ENCODE measurements around the gene CDK15. TPM values are rescaled to one million over a fixed set of nuclear protein-coding genes. Genes with fewer than 3 reads are reported as not detected.

Gene CDK15
- total RNA-seq, 4 donors from 2014 or later, result 0.07 to 1.8 (median 1.4) TPM

- 90 to 93% methylated on average over 2 of the region's 2 CpGs for WGBS, 2 donors (ENCODE audit: low coverage in 1 of 2)
- ATAC-seq, result no peak
These were observed 131.9 kb downstream of the CDK15 start for GRCh38 chr2:201938156-201938775.

DNA sequence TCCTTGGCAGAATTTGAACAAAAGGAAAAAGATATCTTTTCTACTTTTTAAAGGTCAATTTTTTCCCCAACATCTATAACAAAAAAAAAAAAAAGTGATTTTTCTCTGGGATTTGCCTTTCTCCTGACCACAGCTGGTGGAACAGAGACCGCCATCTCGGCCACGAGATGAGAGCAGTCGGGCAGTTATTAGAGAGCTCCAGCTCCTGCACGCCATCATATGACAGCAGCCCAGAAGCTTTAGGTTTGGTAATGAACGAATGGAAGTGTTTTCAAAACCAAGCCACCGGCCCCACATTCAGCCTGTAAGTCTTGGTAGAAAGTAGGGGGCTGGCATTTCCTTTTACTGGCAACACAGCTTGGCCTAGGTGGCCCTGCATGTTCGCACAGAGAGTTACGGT lies 132.4 kb downstream of the CDK15 start:
- no peaks in the 10 kb centered on the region for H3K9me3 ChIP-seq
- no peak for TF ChIP-seq POLR2AphosphoS5 (IDR thresholded peaks at IDR 0.05)
- TF ChIP-seq POLR2A (IDR thresholded peaks at IDR 0.05), result no peak
- TF ChIP-seq EP300 (IDR thresholded peaks at IDR 0.05), result no peak
- no peak for TF ChIP-seq CTCF (IDR thresholded peaks at IDR 0.05)
- H3K4me1 ChIP-seq, result no peaks in the 10 kb centered on the region
- 91% methylated on average over 5 to 9 of the region's 9 CpGs for WGBS, 2 donors (ENCODE audit: low coverage in 1 of 2)
- no peak overlapping the region for H3K4me3 ChIP-seq
- ATAC-seq, result no peak
- H3K27ac ChIP-seq, result no peak overlapping the region
- H3K36me3 ChIP-seq, result no peaks in the 10 kb centered on the region
- H3K27me3 ChIP-seq, result no peaks in the 10 kb centered on the region

More at GRCh38 chr2:201938156-201938775, 131.9 kb downstream of the CDK15 start:
- Histone ChIP-seq H3K9me3 (no peaks in the 10 kb centered on the region), H3K27ac (no peak overlapping the region), H3K36me3 (no peaks in the 10 kb centered on the region), H3K4me3 (no peak overlapping the region), H3K27me3 (no peaks in the 10 kb centered on the region), H3K4me1 (no peaks in the 10 kb centered on the region)
- no peak for TF ChIP-seq POLR2A (IDR thresholded peaks at IDR 0.05)
- no peak for TF ChIP-seq CTCF (IDR thresholded peaks at IDR 0.05)
- TF ChIP-seq EP300 (IDR thresholded peaks at IDR 0.05), result no peak
- TF ChIP-seq POLR2AphosphoS5 (IDR thresholded peaks at IDR 0.05), result no peak

DNA sequence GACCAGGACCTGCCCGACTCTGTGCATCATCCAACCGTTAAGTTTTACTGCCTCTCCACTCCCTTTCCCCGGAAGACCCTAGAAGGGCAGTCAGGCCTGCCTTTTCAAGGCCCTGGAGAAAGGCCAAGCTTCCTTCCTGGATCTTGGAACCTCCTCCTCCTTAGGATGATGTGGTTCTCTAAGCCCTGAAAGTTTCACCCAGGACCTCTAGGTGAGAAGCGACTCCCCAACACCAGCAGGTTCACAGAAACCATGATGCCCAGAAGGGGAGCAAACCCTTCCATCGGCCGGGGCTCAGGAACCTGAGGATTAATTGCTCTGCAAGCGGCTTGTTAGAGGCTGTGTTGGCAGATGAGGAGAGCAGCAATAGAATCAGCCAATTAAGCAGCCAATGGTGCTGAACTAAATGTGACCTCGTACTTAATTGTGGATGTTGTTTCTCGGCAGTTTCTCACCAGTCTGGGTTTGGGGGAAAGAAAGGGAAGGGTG lies 133.2 kb downstream of the CDK15 start:
- H3K36me3 ChIP-seq, result no peaks in the 10 kb centered on the region
- H3K4me3 ChIP-seq, result no peak overlapping the region
- ATAC-seq, result no peak
- H3K4me1 ChIP-seq, result no peaks in the 10 kb centered on the region
- no peaks in the 10 kb centered on the region for H3K27me3 ChIP-seq
- no peak for TF ChIP-seq POLR2AphosphoS5 (IDR thresholded peaks at IDR 0.05)
- no peak for TF ChIP-seq EP300 (IDR thresholded peaks at IDR 0.05)
- no peak for TF ChIP-seq POLR2A (IDR thresholded peaks at IDR 0.05)
- TF ChIP-seq CTCF (IDR thresholded peaks at IDR 0.05), result no peak
- no peak overlapping the region for H3K27ac ChIP-seq
- H3K9me3 ChIP-seq, result no peaks in the 10 kb centered on the region
- 38 to 51% methylated on average over 2 to 3 of the region's 9 CpGs for WGBS, 2 donors (ENCODE audit: low coverage in 1 of 2)

DNA sequence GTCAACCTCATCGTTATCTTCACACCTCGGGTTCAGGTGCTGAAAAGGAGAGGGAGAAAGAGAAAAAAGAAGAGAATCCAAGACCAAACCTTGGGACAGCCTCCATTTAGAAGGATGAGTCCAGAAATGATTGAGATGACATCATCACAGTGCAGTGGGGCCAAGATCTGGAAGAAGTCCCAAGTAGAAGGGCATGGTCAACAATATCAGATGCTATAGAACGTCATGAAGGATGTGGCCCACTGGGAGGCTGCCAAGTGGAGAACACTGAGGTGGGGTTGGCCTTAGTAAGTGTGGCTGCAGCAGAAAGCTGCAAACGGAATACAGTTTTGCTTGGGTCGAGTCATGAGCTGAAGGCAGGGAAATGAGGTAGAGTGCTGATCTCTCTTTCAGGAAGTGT lies 136.2 kb downstream of the CDK15 start:
- Histone ChIP-seq H3K27ac (no peak overlapping the region), H3K27me3 (no peaks in the 10 kb centered on the region), H3K4me3 (no peak overlapping the region), H3K36me3 (no peaks in the 10 kb centered on the region), H3K9me3 (no peaks in the 10 kb centered on the region), H3K4me1 (no peaks in the 10 kb centered on the region)
- ATAC-seq, result no peak
- WGBS, 2 donors (ENCODE audit: low coverage in 1 of 2), result 72 to 77% methylated on average over 4 to 5 of the region's 5 CpGs
- TF ChIP-seq EP300 (IDR thresholded peaks at IDR 0.05) (no peak), POLR2AphosphoS5 (IDR thresholded peaks at IDR 0.05) (no peak), CTCF (IDR thresholded peaks at IDR 0.05) (no peak), POLR2A (IDR thresholded peaks at IDR 0.05) (no peak)

Small RNA genes within 50 kb of the gene (small RNA-seq; reads per million reads assigned to genes)
- 0 reads per million in 4 donors for gene RF00019
- gene RNU6-440P, result 0 reads per million in 4 donors
- gene UBE2V1P11, result 0 reads per million in 4 donors

Other genes with a start within 250 kb of the CDK15 start
- 10 to 100 TPM; 12.3 to 32.8 (median 24.4) TPM for gene TMEM237, start 163.0 kb upstream of the CDK15 start, total RNA-seq
- gene MPP4, start 107.9 kb upstream of the CDK15 start, total RNA-seq, result under 1 TPM in 2 of 4 donors, not detected in 2; 0.27 to 0.35 TPM
- gene ALS2, start 25.6 kb upstream of the CDK15 start, total RNA-seq, result 10 to 100 TPM; 15.2 to 26.7 (median 20.8) TPM
- 10 to 100 TPM; 15.9 to 55.4 (median 39.0) TPM for gene FZD7, start 227.3 kb downstream of the CDK15 start, total RNA-seq

Measured in gastroesophageal sphincter (tissue), 4 donors.